Neural progenitor cell (in vitro differentiated cells): ENCODE results near the gene RAD17. TPM values are rescaled to one million over a fixed set of nuclear protein-coding genes. Genes with fewer than 3 reads are reported as not detected.

Experiments used
- DNase-seq: peaks from one replicate; pipeline ENCODE4 v3.0.0-alpha.2; 2016; ENCODE audit warnings: low spot score
- H2AFZ ChIP-seq: fragments of 200-600 bp; sonication (generic); replicated peaks from 2 replicates; pipeline ENCODE4 v1.6.1; 2016; ENCODE audit warnings: antibody characterized with exemption
- H3F3A ChIP-seq: fragments of 200-600 bp; sonication (generic); 2 replicates; pipeline ENCODE4 v1.6.1; 2016; ENCODE audit warnings: antibody characterized with exemption, low read depth
- H3K27ac ChIP-seq: fragments of 200-600 bp; sonication (generic); 2 replicates; pipeline ENCODE4 v1.5.1; 2016; ENCODE audit warnings: mild to moderate bottlenecking
- H3K27me3 ChIP-seq: fragments of 200-600 bp; sonication (generic); 2 replicates; pipeline ENCODE4 v1.6.1; 2016; ENCODE audit warnings: mild to moderate bottlenecking, moderate library complexity
- H3K36me3 ChIP-seq: fragments of 200-600 bp; sonication (generic); 2 replicates; pipeline ENCODE4 v1.5.1; 2016
- H3K4me1 ChIP-seq: fragments of 200-600 bp; sonication (generic); 2 replicates; pipeline ENCODE4 v1.6.1; 2016; ENCODE audit warnings: mixed run types
- H3K4me2 ChIP-seq: fragments of 200-600 bp; sonication (generic); 2 replicates; pipeline ENCODE4 v1.6.1; 2016
- H3K4me3 ChIP-seq: fragments of 200-600 bp; sonication (generic); 2 replicates; pipeline ENCODE4 v1.5.1; 2016
- H3K79me2 ChIP-seq: fragments of 200-600 bp; sonication (generic); 2 replicates; pipeline ENCODE4 v1.6.1; 2016; ENCODE audit warnings: low read depth
- H3K9ac ChIP-seq: fragments of 200-600 bp; sonication (generic); 2 replicates; pipeline ENCODE4 v1.6.1; 2016
- H3K9me3 ChIP-seq: fragments of 200-600 bp; sonication (generic); 2 replicates; pipeline ENCODE4 v1.5.1; 2016; ENCODE audit warnings: low read depth
- H4K20me1 ChIP-seq: fragments of 200-600 bp; sonication (generic); 2 replicates; pipeline ENCODE4 v1.6.1; 2016; ENCODE audit warnings: low read depth
- H3K27ac Mint-ChIP-seq: 3 replicates; pipeline ENCODE4 v1.8.0; 2021; ENCODE audit warnings: mixed read lengths
- H3K27me3 Mint-ChIP-seq: 2 replicates; pipeline ENCODE4 v1.8.0; 2022; ENCODE audit warnings: low read depth, mild to moderate bottlenecking, inconsistent platforms, moderate library complexity, mixed read lengths; ENCODE audit not compliant: insufficient read depth
- H3K36me3 Mint-ChIP-seq: 3 replicates; pipeline ENCODE4 v1.8.0; 2021; ENCODE audit warnings: mixed read lengths
- H3K4me1 Mint-ChIP-seq: 3 replicates; pipeline ENCODE4 v1.8.0; 2021; ENCODE audit warnings: mixed read lengths
- H3K4me3 Mint-ChIP-seq: 3 replicates; pipeline ENCODE4 v1.8.0; 2021; ENCODE audit warnings: mild to moderate bottlenecking, moderate library complexity, mixed read lengths
- H3K9me3 Mint-ChIP-seq: 3 replicates; pipeline ENCODE4 v1.8.0; 2020; ENCODE audit warnings: mixed read lengths
- CTCF ChIP-seq: fragments of 200-600 bp; sonication (generic); IDR thresholded peaks from 2 replicates; pipeline ENCODE4 v1.5.1; 2017; ENCODE audit warnings: antibody characterized with exemption, mild to moderate bottlenecking
- EZH2 ChIP-seq: fragments of 200-600 bp; sonication (generic); IDR thresholded peaks from 2 replicates; pipeline ENCODE4 v1.6.1; 2017; ENCODE audit warnings: antibody characterized with exemption, mild to moderate bottlenecking, moderate library complexity
- EZH2phosphoT487 ChIP-seq: fragments of 200-600 bp; sonication (generic); IDR thresholded peaks from 2 replicates; pipeline ENCODE4 v1.6.1; 2017; ENCODE audit warnings: antibody characterized with exemption
- total RNA-seq: library from RNA; depleted of rRNA; stranded (reverse); fragments of >200 nt; gene quantifications from 2 replicates; pipeline ENCODE4 v1.2.3, GENCODE V29; 2015; ENCODE audit warnings: low replicate concordance

The RAD17 gene
- total RNA-seq, 1 donor from 2014 or later, result 51.6 TPM

GRCh38 chr5:69416180-69416579, 46.6 kb downstream of the RAD17 start:
- peaks cover 19% of the 10 kb centered on the region for H3F3A ChIP-seq
- H3K79me2 ChIP-seq, result no peaks in the 10 kb centered on the region
- H3K4me2 ChIP-seq, result peak overlapping the region; percentile 90
- no peaks in the 10 kb centered on the region for H3K36me3 ChIP-seq
- peaks cover 13% of the 10 kb centered on the region for H3K27me3 Mint-ChIP-seq
- no peak overlapping the region for H3K27ac ChIP-seq
- H4K20me1 ChIP-seq, result peaks cover 7% of the 10 kb centered on the region
- DNase-seq, result peak; percentile 67
- H3K27ac Mint-ChIP-seq, result no peak overlapping the region
- H3K4me3 Mint-ChIP-seq, result peak overlapping the region; percentile 79
- H3K4me1 ChIP-seq, result peaks cover 8% of the 10 kb centered on the region
- H3K4me3 ChIP-seq, result peak overlapping the region; percentile 86
- H3K36me3 Mint-ChIP-seq, result peaks cover 27% of the 10 kb centered on the region
- peak overlapping the region; percentile 89 for H2AFZ ChIP-seq
- H3K27me3 ChIP-seq, result peaks cover 4% of the 10 kb centered on the region
- TF ChIP-seq CTCF (no peak), EZH2 (no peak), EZH2phosphoT487 (no peak)
- H3K4me1 Mint-ChIP-seq, result peaks cover 5% of the 10 kb centered on the region
- H3K9me3 Mint-ChIP-seq, result no peaks in the 10 kb centered on the region
- no peaks in the 10 kb centered on the region for H3K9me3 ChIP-seq
- no peak overlapping the region for H3K9ac ChIP-seq

- Mint-ChIP-seq H3K27me3 (peaks cover 13% of the 10 kb centered on the region), H3K4me1 (peaks cover 5% of the 10 kb centered on the region), H3K27ac (no peak overlapping the region), H3K36me3 (peaks cover 23% of the 10 kb centered on the region), H3K9me3 (no peaks in the 10 kb centered on the region), H3K4me3 (no peak overlapping the region)
- H3K9me3 ChIP-seq, result no peaks in the 10 kb centered on the region
- H3K9ac ChIP-seq, result no peak overlapping the region
- H3K36me3 ChIP-seq, result no peaks in the 10 kb centered on the region
- H3K27ac ChIP-seq, result no peak overlapping the region
- no peak overlapping the region for H2AFZ ChIP-seq
- peaks cover 8% of the 10 kb centered on the region for H3K4me1 ChIP-seq
- H3K27me3 ChIP-seq, result peaks cover 4% of the 10 kb centered on the region
- peaks cover 7% of the 10 kb centered on the region for H4K20me1 ChIP-seq
- H3K79me2 ChIP-seq, result no peaks in the 10 kb centered on the region
- peak overlapping the region; percentile 90 for H3K4me2 ChIP-seq
- no peak for DNase-seq
- peaks cover 19% of the 10 kb centered on the region for H3F3A ChIP-seq
- no peak for TF ChIP-seq EZH2
- no peak for TF ChIP-seq EZH2phosphoT487
- TF ChIP-seq CTCF, result no peak
- H3K4me3 ChIP-seq, result no peak overlapping the region
Measured at GRCh38 chr5:69416699-69417098, 47.1 kb downstream of the RAD17 start.

GRCh38 chr5:69418554-69418953, 48.9 kb downstream of the RAD17 start:
- Mint-ChIP-seq H3K27ac (no peak overlapping the region), H3K9me3 (peaks cover 5% of the 10 kb centered on the region), H3K4me1 (peaks cover 5% of the 10 kb centered on the region), H3K4me3 (no peak overlapping the region), H3K27me3 (peaks cover 13% of the 10 kb centered on the region), H3K36me3 (peaks cover 22% of the 10 kb centered on the region)
- Histone ChIP-seq H3K4me3 (no peak overlapping the region), H3K36me3 (no peaks in the 10 kb centered on the region), H2AFZ (no peak overlapping the region), H3K27ac (no peak overlapping the region), H3F3A (peaks cover 14% of the 10 kb centered on the region), H3K9me3 (no peaks in the 10 kb centered on the region), H4K20me1 (peaks cover 7% of the 10 kb centered on the region), H3K9ac (no peak overlapping the region), H3K27me3 (peaks cover 4% of the 10 kb centered on the region), H3K79me2 (peaks cover 8% of the 10 kb centered on the region), H3K4me1 (peaks cover 8% of the 10 kb centered on the region), H3K4me2 (no peak overlapping the region)
- TF ChIP-seq EZH2 (no peak), CTCF (no peak), EZH2phosphoT487 (no peak)
- no peak for DNase-seq
